GM23248 (cell line): ENCODE measurements around the gene MT1A.

ENCODE experiments used
- EZH2 ChIP-seq: fragments of 200-600 bp; sonication (generic); IDR thresholded peaks from 2 replicates; pipeline ENCODE4 v1.6.1; 2018; ENCODE audit warnings: antibody characterized with exemption, mild to moderate bottlenecking; ENCODE audit not compliant: insufficient read depth, poor library complexity, severe bottlenecking
- EZH2phosphoT487 ChIP-seq: fragments of 200-600 bp; sonication (generic); IDR thresholded peaks from 2 replicates; pipeline ENCODE4 v1.6.1; 2018; ENCODE audit warnings: antibody characterized with exemption, moderate library complexity, mild to moderate bottlenecking, low read depth; ENCODE audit not compliant: insufficient read depth

- TF ChIP-seq EZH2phosphoT487: no peak
- TF ChIP-seq EZH2: no peak
Observed at GRCh38 chr16:56675685-56676210, 37.3 kb downstream of the MT1A start.
